Measurements from ENCODE around the gene HAND1.

The HAND1 gene

DNA sequence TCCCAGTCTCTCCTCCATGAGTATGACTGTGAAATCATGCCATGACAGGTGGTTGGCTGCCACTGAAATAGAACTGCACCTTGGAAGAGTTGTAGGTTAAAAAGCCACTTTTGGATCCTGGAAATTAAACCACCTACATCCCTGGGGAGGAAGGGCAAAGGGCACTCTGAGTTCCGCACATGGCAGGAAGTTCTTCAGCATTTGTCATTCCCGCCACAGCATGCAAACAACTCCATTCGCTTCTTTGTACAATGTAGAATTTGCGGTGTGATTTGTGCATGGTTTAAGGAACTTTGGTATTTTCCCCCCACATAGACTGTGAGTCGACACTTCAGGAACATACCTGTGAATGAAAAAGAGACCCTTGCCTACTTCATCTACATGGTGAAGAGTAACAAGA lies 22.4 kb downstream of the HAND1 start:
- DNase-seq (ENCODE audit: low read depth): no peak

DNA sequence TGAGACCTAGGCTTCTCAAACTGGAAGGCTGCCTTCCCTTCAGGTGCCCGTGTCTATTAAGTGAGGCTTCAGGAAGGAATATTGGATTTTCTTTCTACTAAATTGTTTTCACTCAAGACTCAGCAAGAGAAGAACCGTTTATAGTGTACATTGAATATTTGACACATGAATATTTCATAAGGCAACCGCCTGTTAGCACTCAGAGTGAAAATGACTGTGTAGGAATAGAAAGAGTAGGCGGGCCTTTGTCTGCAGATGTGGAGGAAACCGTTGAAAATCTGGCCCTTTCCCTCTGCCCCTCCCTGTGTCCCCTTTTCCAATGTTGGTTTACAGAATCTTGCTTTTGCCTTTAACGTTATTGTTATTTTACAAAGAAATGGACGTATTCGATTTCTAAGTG lies 26.1 kb downstream of the HAND1 start:
- no peak for DNase-seq (ENCODE audit: low read depth)

DNA sequence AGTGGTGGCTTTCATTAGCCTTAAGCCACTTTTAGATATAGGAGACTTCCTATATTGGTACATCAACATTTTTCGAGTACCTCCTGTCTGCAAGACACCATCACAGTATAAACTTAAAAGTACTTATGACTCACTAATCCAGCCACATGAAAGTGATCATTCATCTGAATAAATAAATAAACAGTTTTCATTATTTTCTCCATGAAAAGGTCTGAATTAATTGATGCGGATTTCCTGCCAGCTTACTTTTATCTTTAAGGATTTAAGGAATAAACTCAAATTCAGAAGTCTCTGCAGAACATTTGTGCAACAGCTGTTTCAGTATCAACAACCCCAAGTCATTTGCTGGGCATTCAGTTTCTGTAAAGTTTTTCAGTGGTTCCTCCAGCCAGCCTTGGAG lies 28.2 kb downstream of the HAND1 start:
- no peak for DNase-seq (ENCODE audit: low read depth)

DNA sequence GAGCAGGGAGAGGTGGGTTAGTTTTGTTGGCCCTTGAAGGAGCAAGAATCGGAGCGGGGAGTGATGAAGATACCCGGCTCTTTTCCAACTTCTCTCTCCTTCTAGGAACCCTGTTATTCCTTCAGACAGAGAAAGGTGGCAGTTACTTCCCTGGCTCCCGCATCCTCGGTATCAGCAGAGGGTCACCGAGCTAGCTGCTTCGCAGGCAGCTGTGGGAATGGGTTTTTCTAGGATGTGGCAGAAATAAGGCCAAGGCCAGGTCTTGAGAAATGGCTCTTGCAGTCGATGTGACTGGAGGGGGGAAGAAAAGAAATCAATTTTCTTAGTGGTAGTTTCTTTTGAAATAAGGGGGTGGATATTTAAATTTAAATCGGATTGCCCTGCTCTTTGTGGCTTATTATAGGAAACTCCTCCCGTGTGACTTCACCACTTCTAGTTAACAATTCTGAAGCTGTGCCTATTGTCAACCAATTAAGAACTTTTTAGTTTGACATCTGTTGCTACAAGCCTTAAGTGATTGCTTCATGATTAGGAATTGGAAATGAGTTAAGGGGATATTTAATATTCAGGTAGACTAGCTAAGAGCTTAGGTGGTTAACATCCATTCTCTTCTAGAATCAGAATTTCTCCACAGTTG lies 30.8 kb downstream of the HAND1 start:
- no peak for DNase-seq (ENCODE audit: low read depth)

DNA sequence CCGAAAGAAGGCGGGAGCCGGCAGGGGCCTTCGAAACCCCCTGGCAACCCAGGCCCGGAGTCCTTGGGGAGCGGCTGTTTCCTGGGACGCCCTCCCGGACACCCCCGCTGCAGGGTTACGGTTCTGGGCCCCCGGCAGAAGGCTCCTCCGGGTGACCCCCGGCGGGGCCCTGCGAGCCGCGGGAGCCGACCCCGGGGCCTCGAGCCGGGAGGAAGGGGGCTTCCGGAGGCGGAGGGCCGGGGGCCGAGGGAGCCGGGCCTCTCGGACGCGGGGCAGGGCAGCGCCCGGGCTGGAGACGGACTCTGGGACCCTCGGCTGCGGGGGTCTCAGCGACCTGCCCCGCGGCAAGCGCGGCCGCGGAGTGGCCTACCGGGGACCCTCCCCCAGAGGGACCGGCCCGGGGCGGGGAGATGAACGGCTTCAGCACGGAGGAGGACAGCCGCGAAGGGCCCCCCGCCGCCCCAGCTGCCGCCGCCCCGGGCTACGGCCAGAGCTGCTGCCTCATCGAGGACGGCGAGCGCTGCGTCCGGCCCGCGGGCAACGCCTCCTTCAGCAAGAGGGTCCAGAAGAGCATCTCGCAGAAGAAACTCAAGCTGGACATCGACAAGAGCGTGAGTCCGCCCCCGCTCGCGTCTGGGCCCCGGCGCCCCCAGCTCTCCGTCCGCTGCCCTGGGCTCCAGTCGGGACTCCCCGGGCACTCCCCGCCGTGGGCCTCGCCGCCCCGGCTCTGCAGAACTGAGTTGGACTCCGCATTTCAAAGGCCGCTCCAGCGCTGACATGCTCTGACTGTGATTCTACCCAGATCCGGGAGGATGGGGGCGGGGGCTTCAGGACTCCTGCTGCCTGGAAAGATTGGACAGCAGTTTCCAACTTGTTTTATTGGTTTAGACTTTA lies 31.6 kb downstream of the HAND1 start:
- DNase-seq (ENCODE audit: low read depth): peak; percentile 25

DNA sequence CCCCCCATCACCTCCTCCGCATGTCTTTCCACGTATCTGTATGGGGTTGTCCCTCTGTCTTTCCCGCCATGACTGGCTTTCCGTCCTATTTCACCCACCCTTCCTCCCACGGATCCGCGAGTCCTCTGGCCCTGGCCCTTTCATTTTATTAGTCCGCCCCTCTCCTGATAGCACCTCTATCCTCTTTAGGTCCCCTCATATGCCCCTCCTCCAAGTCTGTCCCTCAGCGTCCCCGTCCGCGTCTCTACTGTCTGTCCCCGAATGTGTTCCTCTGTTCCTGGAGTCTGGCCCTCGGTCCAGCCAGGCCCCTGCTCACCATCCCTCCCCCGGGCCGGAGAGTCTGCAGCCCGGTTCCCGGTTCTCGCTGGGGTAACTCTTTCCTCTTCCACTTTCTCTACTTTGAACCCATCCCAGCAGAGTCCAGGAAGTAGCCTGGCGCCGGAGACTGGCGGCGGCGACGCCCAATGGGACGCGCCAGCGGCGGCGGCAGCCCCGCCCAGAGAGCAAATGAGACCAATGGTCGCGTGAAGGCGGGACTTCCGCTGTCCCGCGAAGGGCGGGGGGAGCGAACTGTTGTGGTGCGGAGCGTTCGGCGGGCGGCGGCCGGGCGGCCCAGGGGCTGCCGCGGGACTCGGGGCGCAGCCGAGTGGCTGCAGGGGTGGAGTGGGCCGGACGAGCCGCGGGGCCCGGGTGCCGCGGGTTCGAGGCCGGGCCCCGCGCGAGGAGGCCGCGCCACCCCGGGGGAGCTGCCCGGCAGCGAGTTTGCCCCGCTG lies 32.4 kb downstream of the HAND1 start, which contains the start of gene SAP30L:
Gene SAP30L, plus strand, starts transcription at position 576 of the 773 bp plus-strand sequence. CDS start 608 bp downstream, outside the sequence.
- DNase-seq (ENCODE audit: low read depth): peak; percentile 93

DNA sequence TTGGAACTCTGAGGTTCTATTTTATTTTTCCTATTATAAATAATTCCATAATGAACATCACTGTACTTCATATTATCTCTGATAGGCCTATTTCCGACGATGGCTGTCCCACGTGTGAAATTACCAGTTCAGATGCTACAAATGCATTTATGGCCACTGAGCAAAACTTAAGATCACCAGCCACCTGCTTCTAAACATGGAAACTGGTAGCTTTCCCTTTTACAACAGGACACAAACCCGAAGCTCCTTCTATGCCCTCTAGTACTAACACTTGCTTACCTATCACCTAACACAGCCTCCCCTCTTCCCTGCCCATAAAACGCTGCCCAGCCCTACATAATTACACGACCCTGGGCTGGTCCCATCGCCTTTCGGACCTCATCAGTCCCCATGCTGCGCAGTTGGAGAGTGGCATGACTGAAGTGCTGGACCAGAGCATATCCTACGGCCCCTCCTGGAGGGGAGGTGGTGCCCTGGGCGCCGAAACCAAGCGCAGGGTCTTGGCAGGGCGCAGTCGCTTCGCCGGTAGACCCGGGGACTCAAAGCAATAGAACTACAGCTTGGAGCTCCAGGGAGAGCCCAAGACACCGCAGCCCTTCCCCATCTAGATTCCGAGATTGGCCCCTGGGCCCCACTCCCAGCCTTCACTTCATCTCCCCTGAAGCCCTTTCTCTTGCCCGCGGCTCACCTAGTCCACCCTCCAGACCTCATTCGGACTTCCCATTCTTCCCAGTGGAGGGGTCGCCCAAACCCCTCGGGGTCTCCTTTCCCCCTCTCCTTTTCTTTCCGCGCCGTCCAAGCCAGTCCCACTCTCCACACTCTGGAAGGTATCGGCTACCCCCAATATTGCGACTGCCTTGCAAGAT lies 33.2 kb downstream of the HAND1 start:
- DNase-seq (ENCODE audit: low read depth): no peak

DNA sequence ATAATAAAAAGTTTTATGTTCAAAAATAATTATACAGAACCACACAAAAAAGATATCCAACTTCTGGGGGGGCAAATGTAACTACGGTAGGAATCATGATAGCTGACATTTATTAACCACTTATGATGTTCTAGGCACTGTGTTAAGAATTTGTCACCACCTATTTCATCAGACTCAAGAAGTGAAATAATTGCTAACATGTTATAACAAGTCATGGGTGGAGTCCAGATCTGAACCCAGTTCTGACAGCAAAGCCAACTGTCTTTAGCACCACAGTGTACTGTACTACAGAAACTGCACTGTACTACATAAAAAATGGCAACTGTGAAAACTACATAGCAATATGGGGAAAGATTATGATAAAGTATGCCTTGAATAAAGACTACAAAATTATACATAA lies 35.2 kb downstream of the HAND1 start:
- no peak for DNase-seq (ENCODE audit: low read depth)

DNA sequence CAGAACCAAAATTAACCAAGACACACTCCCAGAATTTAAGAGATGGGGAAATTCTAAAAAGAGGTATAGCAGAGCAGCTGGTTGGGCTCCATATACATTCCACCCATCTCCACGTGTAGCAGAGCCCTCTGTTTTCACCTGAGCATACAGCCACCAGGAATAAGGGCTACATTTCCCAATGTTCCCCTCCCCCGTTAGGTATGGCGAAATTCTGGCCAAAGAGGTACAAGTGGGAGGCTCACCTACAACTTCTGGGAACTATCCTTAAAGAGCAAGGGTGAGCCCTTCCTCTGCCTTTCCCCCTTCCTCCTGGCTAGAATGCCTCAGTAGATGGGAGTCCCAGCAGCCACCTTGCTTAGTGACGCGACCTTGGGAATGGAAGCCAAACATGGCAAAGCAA lies 37.5 kb downstream of the HAND1 start:
- DNase-seq (ENCODE audit: low read depth): no peak

DNA sequence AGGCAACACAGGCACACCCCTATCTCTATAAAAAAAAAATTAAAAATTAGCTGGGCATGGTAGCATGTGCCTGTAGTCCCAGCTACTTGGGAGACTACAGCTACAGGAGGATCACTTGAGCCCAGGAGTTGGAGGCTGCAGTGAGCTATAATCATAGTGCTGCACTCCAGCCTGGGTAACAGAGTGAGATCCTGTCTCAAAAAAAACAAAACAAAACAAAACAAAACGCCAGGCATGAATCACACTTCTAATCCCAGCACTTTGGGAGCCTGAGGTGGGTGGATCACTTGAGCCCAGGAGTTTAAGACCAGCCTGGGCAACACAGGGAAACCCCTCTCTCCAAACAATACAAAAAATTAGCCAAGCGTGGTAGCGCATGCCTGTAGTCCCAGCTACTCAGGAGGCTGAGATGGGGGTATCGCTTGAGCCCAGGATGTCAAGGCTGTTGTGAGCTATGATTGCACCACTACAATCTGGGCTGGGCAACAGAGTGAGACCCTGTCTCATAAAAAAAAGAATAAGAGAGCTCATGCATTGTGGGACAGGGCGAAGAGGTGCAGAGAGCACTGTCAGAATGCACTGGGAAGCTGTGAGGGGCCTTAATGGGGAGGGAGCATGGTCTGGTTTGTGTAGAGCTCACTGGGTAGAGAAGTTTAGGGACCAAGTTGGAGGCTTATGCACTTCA lies 40.6 kb downstream of the HAND1 start:
- DNase-seq (ENCODE audit: low read depth): no peak

DNA sequence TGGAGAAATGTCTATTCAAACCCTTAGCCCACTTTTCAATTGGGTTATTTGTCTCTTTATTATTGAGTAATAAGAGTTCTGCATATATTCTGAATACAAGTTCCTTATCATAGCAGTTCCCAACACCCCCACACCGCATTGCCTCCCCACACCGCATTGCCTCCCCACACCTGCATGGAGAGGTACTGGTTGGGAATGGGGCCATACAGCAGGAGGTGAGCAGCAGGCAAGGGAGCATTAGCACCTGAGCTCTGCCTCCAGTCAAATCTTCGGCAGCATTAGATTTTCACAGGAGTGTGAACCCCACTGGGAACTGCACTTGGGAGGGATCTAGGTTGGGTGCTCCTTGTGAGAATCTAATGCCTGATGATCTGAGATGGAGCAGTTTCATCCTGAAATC lies 42.8 kb downstream of the HAND1 start:
- DNase-seq (ENCODE audit: low read depth): no peak

DNA sequence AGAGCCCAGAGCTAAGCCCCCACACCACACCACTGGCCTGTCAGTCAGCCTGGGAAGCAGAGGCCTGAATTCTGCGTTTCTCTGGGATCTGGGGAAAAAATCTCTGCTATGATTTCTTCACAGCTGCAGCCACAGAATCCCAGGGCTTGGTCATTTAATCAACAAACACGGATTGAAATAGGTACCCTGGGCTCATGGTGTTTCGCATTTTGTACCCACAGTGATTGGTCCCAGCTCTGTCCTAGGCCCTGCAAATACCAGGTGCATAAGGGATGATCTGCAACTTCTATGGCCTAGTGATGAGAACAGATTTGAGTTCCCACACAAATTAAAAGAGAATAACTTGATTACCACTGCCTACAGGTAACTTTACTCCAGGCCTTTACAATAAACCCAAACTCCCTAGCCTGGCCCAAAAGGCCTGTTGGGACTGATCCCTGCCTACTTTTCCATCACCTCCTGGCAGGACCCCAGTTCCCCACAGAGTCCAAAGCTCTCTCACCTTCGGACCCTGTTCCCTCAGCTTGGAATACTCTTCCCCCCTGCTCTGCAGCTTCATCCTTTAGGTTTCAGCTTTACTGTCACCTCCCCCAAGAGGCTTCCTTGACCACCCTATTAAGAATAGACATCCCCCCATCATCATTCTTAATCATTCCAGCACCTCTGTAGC lies 46.9 kb downstream of the HAND1 start:
- DNase-seq (ENCODE audit: low read depth): no peak

DNA sequence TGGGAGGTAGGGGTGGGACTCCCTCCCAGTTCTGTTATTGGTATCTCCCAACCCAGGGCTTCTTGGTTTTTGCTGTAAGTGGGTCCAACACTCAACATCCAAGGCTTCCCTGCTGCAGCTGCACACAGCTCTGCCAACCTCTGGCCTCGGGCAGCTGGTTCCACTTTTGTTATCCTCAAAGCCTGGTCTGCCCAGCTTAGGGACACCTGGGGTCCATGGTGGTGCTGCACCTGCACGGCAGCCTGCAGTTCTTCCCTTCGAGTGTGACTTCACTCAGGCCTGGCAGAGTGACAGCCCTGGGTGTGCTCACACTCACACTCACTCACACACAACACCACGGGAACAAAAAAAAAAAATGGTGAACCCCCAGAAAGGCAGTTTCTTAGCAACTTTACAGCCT lies 47.6 kb downstream of the HAND1 start:
- DNase-seq (ENCODE audit: low read depth): no peak

DNA sequence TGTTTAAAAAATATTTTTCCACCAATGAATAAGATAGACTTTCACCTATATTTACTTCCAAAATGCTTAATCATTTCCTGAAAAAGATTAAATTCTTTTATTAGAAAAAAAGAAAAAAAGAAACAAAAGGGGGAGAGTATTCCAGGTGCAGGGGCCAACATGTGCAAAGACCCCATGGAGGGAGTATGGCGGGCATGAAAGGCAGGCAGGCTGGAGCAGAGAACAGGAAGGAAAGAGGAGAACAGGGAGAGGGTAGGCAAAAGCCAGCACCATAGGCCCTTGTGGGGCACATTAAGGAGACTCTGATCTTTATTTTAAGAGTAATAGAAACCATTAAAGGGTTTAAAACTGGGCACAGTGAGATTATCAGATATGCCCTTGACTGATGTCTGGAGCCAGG lies 48.7 kb downstream of the HAND1 start:
- DNase-seq (ENCODE audit: low read depth): no peak

DNA sequence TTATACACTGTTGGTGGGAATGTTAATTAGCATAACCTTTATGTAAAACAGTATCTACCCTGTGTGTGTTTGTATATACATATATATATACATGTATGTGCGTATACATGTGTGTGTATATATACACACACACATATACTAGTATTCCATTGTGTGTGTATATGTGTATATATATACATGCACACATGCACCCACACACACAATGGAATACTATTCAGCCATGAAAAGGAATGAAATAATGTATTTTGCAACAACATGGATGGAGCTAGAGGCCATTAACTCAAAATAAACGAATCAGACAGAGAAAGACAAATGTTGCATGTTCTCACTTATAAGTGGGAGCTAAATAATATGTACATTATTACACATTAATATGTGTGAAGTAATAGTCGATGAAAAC lies 49.8 kb downstream of the HAND1 start:
- DNase-seq (ENCODE audit: low read depth): no peak
